Cardiac septum (tissue), 1 donor: ENCODE results near the gene PRCD. TPM values are rescaled to one million over a fixed set of nuclear protein-coding genes. Genes with fewer than 3 reads are reported as not detected.
"Not testable (repeated sequence)": the region's sequence is repeated elsewhere in the genome, so short reads cannot be mapped to it uniquely, and the experiment has no call there.

Experiments
- DNase-seq: peaks from one replicate; pipeline ENCODE4 v3.0.0-alpha.2; 2020; ENCODE audit warnings: low spot score
- intact Hi-C: fragments of 100-400 bp; cut with DNase I; formaldehyde crosslinking; loops from one replicate; pipeline ENCODE4 v1.14.0; 2022
- total RNA-seq: library from RNA; stranded (reverse); fragmentation: NEBNext Ultra II Directional; extraction: Animal tissue kit (Norgen Biotek cat#: 25700); gene quantifications from one replicate; pipeline ENCODE4 v1.2.1, GENCODE V29; 2021
- donor health status: DM: no; HTN: no; CAD: no.

The PRCD gene
- total RNA-seq, 1 donor from 2014 or later: 2.7 TPM

DNA sequence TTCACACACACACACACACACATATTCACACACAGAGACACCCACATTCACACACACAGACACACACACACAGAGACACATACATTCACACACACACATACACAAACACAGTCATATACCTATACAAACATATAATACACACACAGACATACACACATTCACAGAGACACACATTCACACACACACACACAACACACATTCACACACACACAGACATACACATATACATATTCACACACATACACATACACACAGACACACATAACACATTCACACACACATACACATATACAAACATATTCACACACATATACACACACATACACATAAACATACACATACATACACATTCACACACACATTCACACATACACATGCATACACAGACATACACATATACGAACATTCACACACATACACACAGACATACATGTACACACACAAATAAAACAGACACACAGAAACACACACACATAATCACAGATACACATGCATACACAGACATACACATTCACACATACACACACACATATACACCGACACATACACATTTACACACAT is 7.9 kb downstream of the PRCD start:
- DNase-seq: no peak
- intact Hi-C loops: loop anchor here (1.0 kb wide), 1 partner anchor 24 kb away; no protein-coding TSS in a partner anchor

GRCh38 chr17:76548378-76549214 is 8.8 kb downstream of the PRCD start:
- intact Hi-C loops: no loop called here
- no peak for DNase-seq

- no peak for DNase-seq
- intact Hi-C loops: no loop called here
These were observed 9.3 kb downstream of the PRCD start for GRCh38 chr17:76549215-76549518.

DNA sequence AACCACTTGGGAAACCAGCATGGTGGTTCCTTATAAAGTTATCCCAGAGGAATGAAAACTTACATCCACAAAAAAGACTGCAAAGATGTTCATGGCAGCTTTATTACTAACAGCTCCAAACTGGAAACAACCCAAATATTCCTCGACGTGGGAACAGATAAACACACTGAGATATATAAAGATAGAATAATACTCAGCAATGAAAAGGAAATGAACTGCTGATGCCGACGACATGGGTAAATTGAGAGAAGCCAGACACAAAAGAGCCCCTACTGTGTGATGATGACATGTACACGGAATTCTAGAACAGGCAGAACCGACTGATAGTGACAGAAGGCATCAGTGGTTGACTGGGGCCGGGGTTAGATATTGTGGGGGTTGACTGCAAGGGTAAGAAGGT is 9.7 kb downstream of the PRCD start:
- intact Hi-C loops: no loop called here
- no peak for DNase-seq

DNA sequence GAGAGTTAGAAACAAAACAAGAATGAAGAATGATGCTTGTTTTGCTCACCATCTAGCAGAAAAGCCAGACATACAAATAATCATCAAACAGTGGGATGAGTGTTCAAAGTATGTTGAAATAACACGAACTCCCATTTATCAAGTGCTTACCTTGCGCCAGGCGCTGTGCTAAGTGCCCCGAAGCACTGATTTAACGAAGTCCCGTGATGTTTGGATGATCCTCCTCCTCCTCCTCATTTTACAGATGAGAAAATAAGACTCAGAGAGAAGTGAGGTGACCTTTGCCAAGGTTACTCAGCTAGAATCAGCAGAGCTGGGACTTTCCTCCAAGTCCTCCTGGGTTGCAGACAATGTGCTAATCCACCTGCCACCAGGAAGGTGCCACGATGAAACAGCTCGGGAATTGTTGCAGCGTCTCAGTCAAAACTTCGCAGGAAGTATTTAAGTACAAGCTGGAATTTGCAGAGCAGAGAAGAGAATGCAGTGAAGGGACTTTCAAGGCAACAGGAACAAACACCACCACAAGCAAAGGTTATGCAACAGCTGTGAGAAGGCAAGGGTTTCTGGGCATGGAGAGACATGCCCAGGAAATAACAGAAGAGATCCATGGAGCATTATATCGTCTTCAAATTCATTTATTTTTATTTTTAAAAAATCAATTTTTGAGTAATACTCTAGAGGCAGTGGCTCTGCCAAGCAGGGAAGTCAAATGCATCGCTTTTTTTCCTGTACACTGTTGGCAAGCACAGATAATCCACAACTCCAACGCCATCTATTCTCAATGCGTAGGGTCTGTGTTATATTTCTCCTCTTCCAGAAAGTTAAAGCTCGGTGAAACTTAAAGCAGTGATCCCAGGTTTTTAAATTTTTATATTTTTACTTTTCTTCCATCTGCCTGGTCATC is 11.1 kb downstream of the PRCD start:
- intact Hi-C loops: no loop called here
- no peak for DNase-seq

- DNase-seq: no peak
- intact Hi-C loops: no loop called here
These were observed 11.8 kb downstream of the PRCD start for GRCh38 chr17:76551685-76552084.

GRCh38 chr17:76553178-76553908 is 13.5 kb downstream of the PRCD start:
- intact Hi-C loops: no loop called here

GRCh38 chr17:76554131-76554530 is 14.3 kb downstream of the PRCD start:
- intact Hi-C loops: no loop called here
- DNase-seq: no peak

More at GRCh38 chr17:76553178-76553908, 13.5 kb downstream of the PRCD start:
- DNase-seq: no peak

DNA sequence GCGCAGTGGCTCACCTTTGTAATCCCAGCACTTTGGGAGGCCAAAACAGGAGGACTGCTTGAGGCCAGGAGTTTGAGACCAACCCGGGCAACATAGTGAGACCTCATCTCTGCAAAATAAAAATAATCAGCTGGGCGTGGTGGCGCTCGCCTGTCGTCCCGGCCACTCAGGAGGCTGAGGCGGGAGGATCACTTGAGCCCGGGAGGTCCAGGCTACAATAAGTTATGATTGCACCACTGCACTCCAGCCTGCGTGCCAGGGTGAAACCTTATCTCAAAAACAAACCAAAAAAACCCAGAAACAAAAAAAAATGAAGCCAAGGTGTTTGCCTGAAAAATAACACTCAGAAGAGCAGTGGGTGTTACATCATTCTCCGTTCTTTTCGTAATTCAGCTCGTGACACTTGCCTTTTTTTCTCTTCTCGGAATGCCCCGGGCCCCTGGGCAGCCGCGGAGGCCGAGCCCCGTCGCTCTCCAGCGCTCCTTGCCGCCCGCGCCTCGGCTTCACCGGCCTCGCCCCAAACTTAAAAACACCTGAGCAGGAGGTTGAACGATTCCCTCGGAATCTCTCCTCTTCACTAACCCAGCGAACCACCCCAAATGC is 17.0 kb downstream of the PRCD start:
- no peak for DNase-seq
- intact Hi-C loops: loop anchor here (5.0 kb wide), 2 partner anchors 70 to 155 kb away; partner anchors contain the start of gene MXRA7

DNA sequence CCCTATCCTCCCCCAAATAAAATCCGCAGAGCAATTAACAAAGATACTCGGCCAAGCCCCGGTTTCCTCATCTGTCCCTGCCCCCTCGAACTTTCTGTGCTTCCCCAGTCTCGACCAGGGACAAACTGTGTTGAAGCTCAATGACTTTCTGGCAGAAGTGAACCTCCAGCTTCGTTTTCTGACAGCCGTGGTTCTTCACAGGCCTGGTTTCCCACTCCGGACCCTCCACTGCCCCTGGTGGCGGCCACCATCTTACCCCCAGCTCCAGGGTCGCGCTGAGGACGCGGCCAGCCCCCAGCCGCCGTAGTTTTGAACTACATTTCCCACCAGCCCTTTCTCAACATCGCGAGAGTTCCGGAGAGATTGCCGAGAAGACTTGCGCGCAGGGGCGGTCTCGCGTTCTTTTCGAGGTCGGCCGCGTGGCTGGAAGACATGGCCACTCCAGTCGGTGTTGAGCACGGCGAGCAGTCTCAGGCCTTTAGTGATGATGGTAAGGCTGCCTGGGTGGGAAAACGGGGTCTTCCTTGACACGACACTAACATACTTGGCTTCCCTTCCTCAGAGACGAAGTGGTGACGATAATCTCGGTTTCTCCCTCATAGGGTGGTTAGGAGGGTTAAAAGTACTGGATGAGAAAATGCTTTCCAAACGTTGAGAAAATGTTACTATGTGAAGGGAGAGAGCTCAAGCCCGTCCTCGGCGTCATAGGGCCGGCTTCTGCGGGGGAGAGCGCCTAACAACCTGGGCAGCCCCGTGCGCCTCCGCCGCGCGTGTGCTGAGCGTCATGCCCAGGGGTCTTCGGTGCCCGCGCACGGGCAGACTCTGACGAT is 17.7 kb downstream of the PRCD start:
- intact Hi-C loops: loop anchor here (5.0 kb wide), 2 partner anchors 70 to 155 kb away; partner anchors contain the start of gene MXRA7
- DNase-seq: peak; percentile 97

GRCh38 chr17:76558198-76559095 is 18.6 kb downstream of the PRCD start:
- no peak for DNase-seq
- intact Hi-C loops: loop anchor here (5.0 kb wide), 2 partner anchors 69 to 154 kb away; partner anchors contain the start of gene MXRA7

- intact Hi-C loops: loop anchor here (5.0 kb wide), 2 partner anchors 68 to 153 kb away; partner anchors contain the start of gene MXRA7
- not testable (repeated sequence) for DNase-seq
These were observed 19.6 kb downstream of the PRCD start for GRCh38 chr17:76559460-76559859.

DNA sequence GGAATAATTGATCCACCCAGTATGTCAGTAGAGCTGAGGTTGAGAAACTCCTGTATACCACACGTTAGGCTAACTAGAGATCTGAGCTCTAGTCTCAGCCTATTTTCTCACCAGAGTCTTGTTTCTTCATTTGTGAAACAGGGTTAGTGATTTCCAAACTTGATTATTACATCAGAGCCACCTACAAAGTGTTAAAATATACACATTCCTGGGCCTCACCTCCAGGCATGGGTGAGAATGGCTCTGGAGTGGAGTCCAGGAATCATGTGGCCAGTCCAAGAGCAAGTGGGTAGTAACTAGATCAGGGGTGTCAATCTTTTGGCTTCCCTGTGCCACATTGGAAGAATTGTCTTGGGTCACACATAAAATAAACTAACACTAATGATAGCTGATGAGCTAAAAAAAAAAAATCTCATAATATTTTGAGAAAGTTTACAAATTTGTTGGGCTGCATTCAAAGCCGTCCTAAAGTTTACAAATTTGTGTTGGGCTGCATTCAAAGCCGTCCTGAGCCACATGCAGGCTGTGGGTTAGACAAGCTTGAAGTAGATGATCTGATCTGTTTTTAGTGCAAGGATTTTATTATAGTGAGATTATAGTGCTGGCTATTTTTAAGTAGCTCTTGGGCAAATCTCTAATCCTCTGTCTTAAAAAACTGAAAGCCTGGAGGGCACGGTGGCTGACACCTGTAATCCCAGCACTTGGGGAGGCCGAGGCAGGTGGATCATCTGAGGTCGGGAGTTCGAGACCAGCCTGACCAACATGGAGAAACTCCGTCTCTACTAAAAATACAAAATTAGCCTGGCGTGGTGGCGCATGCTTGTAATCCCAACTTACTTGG is 20.4 kb downstream of the PRCD start:
- intact Hi-C loops: no loop called here
- DNase-seq: no peak

DNA sequence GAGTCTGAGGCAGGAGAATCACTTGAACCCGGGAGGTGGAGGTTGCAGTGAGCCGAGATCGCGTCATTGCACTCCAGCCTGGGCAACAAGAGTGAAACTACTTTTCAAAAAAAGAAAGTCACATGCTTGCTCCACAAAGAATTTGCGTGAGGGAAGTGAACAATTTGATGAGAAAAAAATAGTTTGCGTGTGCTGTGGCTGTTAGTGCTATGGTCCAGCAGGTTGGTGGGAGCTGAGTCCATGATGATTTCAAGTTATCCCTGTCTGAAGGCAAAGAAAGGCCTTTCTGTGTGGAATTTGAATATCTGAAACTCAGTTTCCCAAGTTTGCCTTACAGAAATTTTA is 21.0 kb downstream of the PRCD start:
- no peak for DNase-seq
- intact Hi-C loops: no loop called here

GRCh38 chr17:76561332-76561731 is 21.5 kb downstream of the PRCD start:
- DNase-seq: no peak
- intact Hi-C loops: no loop called here

- intact Hi-C loops: no loop called here
- no peak for DNase-seq
These were observed 22.0 kb downstream of the PRCD start for GRCh38 chr17:76561799-76562268.
